ENCODE results near the gene NDST3.

NDST3 gene

DNA sequence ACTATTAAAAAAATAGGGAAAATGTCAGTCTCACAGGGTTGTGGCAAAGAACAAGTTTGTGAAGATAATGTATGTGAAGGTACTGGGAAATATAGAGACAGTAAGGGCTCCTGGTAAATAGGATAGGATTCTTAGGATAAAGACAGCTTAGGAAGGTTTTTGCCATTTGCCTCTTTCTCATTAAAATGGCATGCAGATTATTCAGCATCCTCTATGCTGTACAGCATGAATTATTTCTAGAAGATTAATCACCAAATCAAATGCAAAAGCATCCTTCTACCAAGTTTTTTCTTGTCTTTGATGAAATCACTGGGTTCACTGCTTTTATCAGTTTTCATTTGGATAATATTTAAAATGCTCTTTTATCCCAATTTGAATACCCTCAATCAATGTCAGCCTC, 142.8 kb downstream of the NDST3 start:
- Histone ChIP-seq H3K27ac (ENCODE audit: low read length) (no peak overlapping the region), H3K4me1 (ENCODE audit: low read length) (no peaks in the 10 kb centered on the region), H3K9me2 (replicated peaks; ENCODE audit: insufficient read depth, low read length) (no peaks in the 10 kb centered on the region), H3K36me3 (replicated peaks; ENCODE audit: insufficient read depth, low read length) (no peaks in the 10 kb centered on the region), H4K20me1 (ENCODE audit: insufficient read depth, low read length) (no peaks in the 10 kb centered on the region), H3K9ac (ENCODE audit: low read length) (no peak overlapping the region), H3K9me3 (replicated peaks; ENCODE audit: insufficient read depth, low read length) (no peaks in the 10 kb centered on the region), H3F3A (ENCODE audit: insufficient read depth, low read length) (no peaks in the 10 kb centered on the region), H2AFZ (ENCODE audit: low read length) (no peak overlapping the region), H3K4me3 (ENCODE audit: low read length) (no peak overlapping the region), H3K27me3 (replicated peaks; ENCODE audit: insufficient read depth, low read length) (no peaks in the 10 kb centered on the region), H3K4me2 (ENCODE audit: low read depth, low read length) (no peak overlapping the region), H3K79me2 (ENCODE audit: low read length) (no peaks in the 10 kb centered on the region)
- TF ChIP-seq EZH2phosphoT487 (IDR thresholded peaks at IDR 0.05; ENCODE audit: low read length) (no peak), EZH2 (optimal IDR thresholded peaks at IDR 0.05; ENCODE audit: low read depth, low read length) (no peak)
- TF ChIP-seq, protein P1, sequence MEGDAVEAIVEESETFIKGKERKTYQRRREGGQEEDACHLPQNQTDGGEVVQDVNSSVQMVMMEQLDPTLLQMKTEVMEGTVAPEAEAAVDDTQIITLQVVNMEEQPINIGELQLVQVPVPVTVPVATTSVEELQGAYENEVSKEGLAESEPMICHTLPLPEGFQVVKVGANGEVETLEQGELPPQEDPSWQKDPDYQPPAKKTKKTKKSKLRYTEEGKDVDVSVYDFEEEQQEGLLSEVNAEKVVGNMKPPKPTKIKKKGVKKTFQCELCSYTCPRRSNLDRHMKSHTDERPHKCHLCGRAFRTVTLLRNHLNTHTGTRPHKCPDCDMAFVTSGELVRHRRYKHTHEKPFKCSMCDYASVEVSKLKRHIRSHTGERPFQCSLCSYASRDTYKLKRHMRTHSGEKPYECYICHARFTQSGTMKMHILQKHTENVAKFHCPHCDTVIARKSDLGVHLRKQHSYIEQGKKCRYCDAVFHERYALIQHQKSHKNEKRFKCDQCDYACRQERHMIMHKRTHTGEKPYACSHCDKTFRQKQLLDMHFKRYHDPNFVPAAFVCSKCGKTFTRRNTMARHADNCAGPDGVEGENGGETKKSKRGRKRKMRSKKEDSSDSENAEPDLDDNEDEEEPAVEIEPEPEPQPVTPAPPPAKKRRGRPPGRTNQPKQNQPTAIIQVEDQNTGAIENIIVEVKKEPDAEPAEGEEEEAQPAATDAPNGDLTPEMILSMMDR (IDR thresholded peaks at IDR 0.05; ENCODE audit: low read length), result no peak
- DNase-seq, result no peak

DNA sequence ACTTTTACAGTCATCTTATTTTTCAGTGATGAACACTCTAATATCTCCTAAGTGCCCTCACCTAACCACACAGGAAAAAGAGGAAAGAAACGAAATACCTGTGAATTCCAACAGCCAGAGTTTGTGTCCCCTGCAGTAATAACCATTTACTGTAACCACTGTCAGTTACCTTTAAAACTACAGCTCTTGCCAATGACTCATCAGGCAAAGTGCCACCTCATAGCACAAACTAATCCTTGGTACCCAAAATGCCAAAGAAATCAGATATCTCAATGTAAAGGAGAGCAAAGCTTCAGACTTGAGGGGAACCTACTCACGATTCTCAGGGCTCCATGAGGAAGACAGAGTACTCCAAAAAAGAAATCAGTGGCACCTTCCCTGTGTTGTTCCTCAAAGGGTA, 146.5 kb downstream of the NDST3 start:
- no peak for DNase-seq
- Histone ChIP-seq H3K4me1 (ENCODE audit: low read length) (no peaks in the 10 kb centered on the region), H3K9ac (ENCODE audit: low read length) (no peak overlapping the region), H3F3A (ENCODE audit: insufficient read depth, low read length) (no peaks in the 10 kb centered on the region), H2AFZ (ENCODE audit: low read length) (no peak overlapping the region), H3K27me3 (replicated peaks; ENCODE audit: insufficient read depth, low read length) (no peaks in the 10 kb centered on the region), H3K9me2 (replicated peaks; ENCODE audit: insufficient read depth, low read length) (no peaks in the 10 kb centered on the region), H3K79me2 (ENCODE audit: low read length) (no peaks in the 10 kb centered on the region), H3K4me2 (ENCODE audit: low read depth, low read length) (no peak overlapping the region), H4K20me1 (ENCODE audit: insufficient read depth, low read length) (no peaks in the 10 kb centered on the region), H3K4me3 (ENCODE audit: low read length) (no peak overlapping the region), H3K36me3 (replicated peaks; ENCODE audit: insufficient read depth, low read length) (no peaks in the 10 kb centered on the region), H3K27ac (ENCODE audit: low read length) (no peak overlapping the region), H3K9me3 (replicated peaks; ENCODE audit: insufficient read depth, low read length) (no peaks in the 10 kb centered on the region)
- TF ChIP-seq EZH2phosphoT487 (IDR thresholded peaks at IDR 0.05; ENCODE audit: low read length), result no peak
- TF ChIP-seq, protein P1 (IDR thresholded peaks at IDR 0.05; ENCODE audit: low read length), result no peak
- TF ChIP-seq EZH2 (optimal IDR thresholded peaks at IDR 0.05; ENCODE audit: low read depth, low read length), result no peak

DNA sequence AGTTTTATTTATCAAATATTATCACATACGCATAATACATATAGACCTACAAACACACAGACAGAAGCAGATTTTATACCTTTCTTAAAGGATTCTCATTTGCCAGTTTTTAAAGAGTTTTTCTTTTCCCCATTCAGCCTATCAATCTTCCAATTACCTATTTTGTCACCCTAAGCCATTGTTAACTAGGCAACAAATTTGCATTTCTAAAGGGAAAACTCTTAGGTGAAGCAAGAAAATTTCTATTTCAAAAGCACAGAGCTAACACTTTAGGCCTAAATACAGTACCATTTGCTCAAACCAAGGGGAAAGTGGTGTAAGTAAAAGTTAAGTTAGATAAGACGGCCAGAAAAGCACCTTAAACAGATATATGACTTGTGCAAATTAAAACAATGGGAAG, 156.6 kb downstream of the NDST3 start:
- Histone ChIP-seq H3K36me3 (replicated peaks; ENCODE audit: insufficient read depth, low read length) (no peaks in the 10 kb centered on the region), H3K27ac (ENCODE audit: low read length) (no peak overlapping the region), H3K9ac (ENCODE audit: low read length) (no peak overlapping the region)

More for the DNA sequence above, 156.6 kb downstream of the NDST3 start:
- no peak overlapping the region for H2AFZ ChIP-seq (ENCODE audit: low read length)
- H3K4me3 ChIP-seq (ENCODE audit: low read length), result no peak overlapping the region
- TF ChIP-seq EZH2 (optimal IDR thresholded peaks at IDR 0.05; ENCODE audit: low read depth, low read length), result no peak
- TF ChIP-seq, protein P1 (IDR thresholded peaks at IDR 0.05; ENCODE audit: low read length), result no peak
- no peak for TF ChIP-seq EZH2phosphoT487 (IDR thresholded peaks at IDR 0.05; ENCODE audit: low read length)
- H3K79me2 ChIP-seq (ENCODE audit: low read length), result no peaks in the 10 kb centered on the region
- no peaks in the 10 kb centered on the region for H3K9me2 ChIP-seq (replicated peaks; ENCODE audit: insufficient read depth, low read length)
- no peaks in the 10 kb centered on the region for H3K27me3 ChIP-seq (replicated peaks; ENCODE audit: insufficient read depth, low read length)
- H3F3A ChIP-seq (ENCODE audit: insufficient read depth, low read length), result no peaks in the 10 kb centered on the region
- DNase-seq, result no peak
- H3K4me1 ChIP-seq (ENCODE audit: low read length), result no peaks in the 10 kb centered on the region
- H3K4me2 ChIP-seq (ENCODE audit: low read depth, low read length), result no peak overlapping the region
- no peaks in the 10 kb centered on the region for H4K20me1 ChIP-seq (ENCODE audit: insufficient read depth, low read length)
- no peaks in the 10 kb centered on the region for H3K9me3 ChIP-seq (replicated peaks; ENCODE audit: insufficient read depth, low read length)
